Upper lobe of left lung (tissue), 6 donors: ENCODE measurements around the gene CIC. TPM values are rescaled to one million over a fixed set of nuclear protein-coding genes. Genes with fewer than 3 reads are reported as not detected.

Source experiments
- ATAC-seq, 2 donors: fragments of 200-7000 bp; cut with Tn5 transposase; one replicate each; pipeline ENCODE4 v1.9.1; 2022; ENCODE audit warnings: mild to moderate bottlenecking in 2 of 2, moderate library complexity in 2 of 2; ENCODE audit not compliant: low FRiP score in 2 of 2
- DNase-seq, 2 donors: peaks; one replicate each; pipeline ENCODE4 v3.0.0-alpha.2; 2019 to 2020
- H3K27ac ChIP-seq, 4 donors: fragments of 200-600 bp; sonication (generic); one replicate each; pipeline ENCODE4 v1.5.1; 2016 to 2019
- H3K27me3 ChIP-seq, 4 donors: fragments of 200-600 bp; sonication (generic); one replicate each; pipeline ENCODE4 v1.5.1; 2017 to 2019
- H3K36me3 ChIP-seq, 4 donors: fragments of 200-600 bp; sonication (generic); one replicate each; pipeline ENCODE4 v1.5.1; 2016 to 2019
- H3K4me1 ChIP-seq, 4 donors: fragments of 200-600 bp; sonication (generic); one replicate each; pipeline ENCODE4 v1.5.1; 2018 to 2019
- H3K4me3 ChIP-seq, 4 donors: fragments of 200-600 bp; sonication (generic); one replicate each; pipeline ENCODE4 v1.5.1; 2017 to 2019; ENCODE audit warnings: mild to moderate bottlenecking in 2 of 4, moderate library complexity in 1 of 4
- H3K9me3 ChIP-seq, 4 donors: fragments of 200-600 bp; sonication (generic); one replicate each; pipeline ENCODE4 v1.5.1; 2018 to 2019
- EP300 ChIP-seq, 4 donors: sonication (generic); formaldehyde crosslinking; IDR thresholded peaks; one replicate each; pipeline ENCODE4 v1.5.1; 2017; ENCODE audit warnings: antibody characterized with exemption in 4 of 4, control low read depth in 2 of 4
- POLR2A ChIP-seq, 4 donors: fragments of 450-650 bp; IDR thresholded peaks; one replicate each; pipeline ENCODE4 v1.5.1; 2016 to 2017; ENCODE audit warnings: antibody characterized with exemption in 4 of 4, mild to moderate bottlenecking in 2 of 4
- POLR2AphosphoS5 ChIP-seq, 2 donors: sonication (generic); formaldehyde crosslinking; IDR thresholded peaks; one replicate each; pipeline ENCODE4 v1.5.1; 2017; ENCODE audit warnings: antibody characterized with exemption in 2 of 2
- WGBS, 2 donors: methylation state at CpG; one replicate each; pipeline ENCODE4 v1.1.5; 2017 to 2018; 5-methylcytosine and 5-hydroxymethylcytosine counted together
- total RNA-seq, 6 donors: library from RNA; depleted of rRNA in 4 of 6; stranded (reverse); fragments of >200 nt in 4 of 6; gene quantifications; one replicate each; pipeline versions ENCODE4 v1.1.0 to v1.2.1, GENCODE V29; 2016 to 2021
- TF ChIP-seq, protein P1 (sequence below), 6 experiments: fragments of 450-650 bp in 4 of 6; fragments of 200-600 bp in 2 of 6; sonication (generic) in 2 of 6; IDR thresholded peaks; one replicate each; pipeline ENCODE4 v1.5.1; 2016 to 2019; ENCODE audit warnings: antibody characterized with exemption in 6 of 6
- donor health status: DM: no; HTN: no; CAD: no; lungs with moderate emphysema.
- donor health status: DM: no; HTN: yes; CAD: no; lungs with severe emphysema.

Gene CIC
- total RNA-seq, 6 donors from 2014 or later: 52.6 to 170 (median 77.7) TPM

GRCh38 chr19:42242512-42243409 lies 26.3 kb upstream of the CIC start, which contains the start of gene GSK3A:
Gene GSK3A, minus strand, starts transcription at chr19:42242602. Its CDS starts 137 bp downstream, at chr19:42242465.
- peaks cover 0 to 21% (median 2%) of the 10 kb centered on the region in 4 donors for H3K36me3 ChIP-seq
- H3K4me1 ChIP-seq: peaks cover 29 to 62% (median 42%) of the 10 kb centered on the region in 4 donors
- peak in 1 of 4 donors; percentile 56 for TF ChIP-seq EP300 (IDR thresholded peaks at IDR 0.05)
- peak in 3 of 4 donors; percentile 48 to 92 (median 86) for TF ChIP-seq POLR2A (IDR thresholded peaks at IDR 0.05)
- TF ChIP-seq POLR2AphosphoS5 (IDR thresholded peaks at IDR 0.05): peak; percentile 87 to 97
- TF ChIP-seq, protein P1, sequence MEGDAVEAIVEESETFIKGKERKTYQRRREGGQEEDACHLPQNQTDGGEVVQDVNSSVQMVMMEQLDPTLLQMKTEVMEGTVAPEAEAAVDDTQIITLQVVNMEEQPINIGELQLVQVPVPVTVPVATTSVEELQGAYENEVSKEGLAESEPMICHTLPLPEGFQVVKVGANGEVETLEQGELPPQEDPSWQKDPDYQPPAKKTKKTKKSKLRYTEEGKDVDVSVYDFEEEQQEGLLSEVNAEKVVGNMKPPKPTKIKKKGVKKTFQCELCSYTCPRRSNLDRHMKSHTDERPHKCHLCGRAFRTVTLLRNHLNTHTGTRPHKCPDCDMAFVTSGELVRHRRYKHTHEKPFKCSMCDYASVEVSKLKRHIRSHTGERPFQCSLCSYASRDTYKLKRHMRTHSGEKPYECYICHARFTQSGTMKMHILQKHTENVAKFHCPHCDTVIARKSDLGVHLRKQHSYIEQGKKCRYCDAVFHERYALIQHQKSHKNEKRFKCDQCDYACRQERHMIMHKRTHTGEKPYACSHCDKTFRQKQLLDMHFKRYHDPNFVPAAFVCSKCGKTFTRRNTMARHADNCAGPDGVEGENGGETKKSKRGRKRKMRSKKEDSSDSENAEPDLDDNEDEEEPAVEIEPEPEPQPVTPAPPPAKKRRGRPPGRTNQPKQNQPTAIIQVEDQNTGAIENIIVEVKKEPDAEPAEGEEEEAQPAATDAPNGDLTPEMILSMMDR (IDR thresholded peaks at IDR 0.05): peak in 3 of 6 experiments; percentile 13 to 16 (median 13)
- H3K4me3 ChIP-seq: peak within 1 kb of the TSS; percentile 46 to 98 (median 92)
- no peaks in the 10 kb centered on the region for H3K9me3 ChIP-seq
- H3K27me3 ChIP-seq: no peaks in the 10 kb centered on the region
- peak within 1 kb of the TSS; percentile 85 to 96 (median 91) for H3K27ac ChIP-seq
- WGBS, 2 donors: 1% methylated on average over 38 to 64 of the region's 76 CpGs
- DNase-seq (peak; percentile 99), ATAC-seq (peak; percentile 93 to 96)

DNA sequence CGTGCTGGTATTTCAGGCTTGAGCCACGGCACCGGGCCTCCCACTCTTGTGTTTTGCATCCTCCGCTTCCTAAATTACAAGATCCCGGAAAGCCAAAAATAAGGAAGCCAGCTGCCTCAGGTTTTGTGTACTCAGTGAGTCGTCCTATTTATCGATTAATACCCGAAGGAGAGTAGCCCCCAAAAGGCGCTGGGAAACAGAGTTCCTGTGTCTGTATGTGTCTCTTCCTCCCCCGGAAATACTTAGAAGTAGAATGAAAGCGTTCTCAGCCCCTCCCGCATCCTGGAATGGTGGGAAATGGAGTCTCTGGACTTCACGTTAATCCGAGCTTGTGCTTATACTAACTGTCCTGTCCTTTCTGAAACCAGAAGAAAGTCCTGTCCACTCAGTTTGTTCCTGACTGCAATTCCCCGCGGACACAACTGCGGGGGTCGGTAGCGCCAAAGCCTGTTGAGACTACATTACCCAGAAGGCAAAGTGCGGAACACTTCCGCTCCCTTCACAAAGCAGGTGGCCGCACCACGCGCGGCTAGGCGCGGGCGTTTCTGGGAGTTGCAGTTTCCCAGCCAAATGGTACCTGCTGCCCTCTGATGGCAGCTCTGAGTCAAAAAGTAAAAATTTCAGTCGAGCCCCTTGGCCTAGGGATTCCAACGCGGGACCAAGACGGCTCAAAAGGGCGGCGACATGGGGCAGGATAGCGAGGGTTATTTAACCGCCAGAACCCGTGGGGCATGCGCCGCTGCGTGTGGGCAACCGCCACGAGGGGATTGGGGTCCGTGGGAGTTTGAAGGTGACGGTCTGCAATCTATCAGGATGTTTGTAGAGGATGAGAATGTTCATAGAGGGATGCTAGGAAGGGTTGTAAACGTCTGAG lies 24.5 kb upstream of the CIC start:
- Histone ChIP-seq H3K27me3 (no peaks in the 10 kb centered on the region), H3K36me3 (peaks cover 0 to 23% (median 18%) of the 10 kb centered on the region in 4 donors), H3K27ac (peak overlapping the region; percentile 85 to 96 (median 91)), H3K9me3 (no peaks in the 10 kb centered on the region), H3K4me3 (peak overlapping the region; percentile 42 to 98 (median 92)), H3K4me1 (peaks cover 29 to 66% (median 47%) of the 10 kb centered on the region in 4 donors)
- ATAC-seq: peak; percentile 78 to 82
- TF ChIP-seq POLR2A (IDR thresholded peaks at IDR 0.05) (peak in 3 of 4 donors; percentile 36 to 73 (median 47)), POLR2AphosphoS5 (IDR thresholded peaks at IDR 0.05) (peak; percentile 74 to 84), EP300 (IDR thresholded peaks at IDR 0.05) (peak in 1 of 4 donors; percentile 48)
- TF ChIP-seq, protein P1 (IDR thresholded peaks at IDR 0.05): peak; percentile 41 to 79 (median 64)
- DNase-seq: peak; percentile 96 to 97
- WGBS, 2 donors: 2% methylated on average over 37 to 45 of the region's 45 CpGs

- TF ChIP-seq EP300 (IDR thresholded peaks at IDR 0.05) (no peak), POLR2A (IDR thresholded peaks at IDR 0.05) (no peak), POLR2AphosphoS5 (IDR thresholded peaks at IDR 0.05) (no peak)
- TF ChIP-seq, protein P1 (IDR thresholded peaks at IDR 0.05): no peak
- ATAC-seq: no peak
- Histone ChIP-seq H3K9me3 (no peaks in the 10 kb centered on the region), H3K4me1 (peaks cover 32 to 66% (median 54%) of the 10 kb centered on the region in 4 donors), H3K36me3 (peaks cover 0 to 26% (median 19%) of the 10 kb centered on the region in 4 donors), H3K27me3 (no peaks in the 10 kb centered on the region), H3K4me3 (peak overlapping the region in 1 of 4 donors; percentile 98), H3K27ac (peak overlapping the region in 3 of 4 donors; percentile 90 to 96 (median 92))
- DNase-seq: no peak
- WGBS, 2 donors: 74 to 80% methylated on average over 10 of the region's 10 CpGs
Measured at GRCh38 chr19:42245231-42245630, 23.8 kb upstream of the CIC start.

DNA sequence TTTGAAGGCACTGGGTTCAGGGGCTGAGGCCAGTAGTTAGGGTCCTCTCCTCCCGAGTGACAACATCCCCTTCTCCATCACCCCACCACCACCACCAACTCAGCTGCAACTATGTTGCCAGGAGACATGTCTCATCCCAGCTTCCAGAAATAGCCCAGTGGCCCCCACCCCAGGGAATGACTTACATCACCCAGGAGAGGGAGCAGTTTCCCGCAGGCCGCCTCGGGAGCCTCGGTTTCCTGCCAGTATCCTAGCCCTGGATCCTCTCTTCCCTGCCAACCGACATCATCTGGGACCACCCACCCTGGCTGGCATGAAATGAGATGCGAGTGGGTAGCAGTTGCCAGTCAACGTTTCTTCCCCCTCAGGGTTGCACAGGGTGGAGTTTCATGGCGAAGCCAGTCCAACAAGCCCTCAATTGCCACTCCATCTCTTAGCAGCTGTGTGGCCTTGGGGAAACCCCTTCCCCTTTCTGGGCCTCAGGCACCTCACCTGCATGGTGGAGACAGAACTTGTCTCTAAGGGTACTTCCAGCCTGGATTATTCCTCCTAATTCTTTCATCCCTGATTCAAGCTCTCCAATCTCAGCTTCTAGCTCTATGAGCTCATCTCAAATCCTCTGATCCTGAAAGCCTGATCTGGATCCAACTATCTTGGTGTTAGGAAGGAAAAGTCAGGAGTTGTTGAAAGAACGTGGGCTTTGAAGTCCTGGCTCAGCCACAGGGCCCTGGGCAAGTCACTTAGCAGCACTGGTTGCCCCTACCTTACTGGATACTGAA lies 22.7 kb upstream of the CIC start:
- H3K4me3 ChIP-seq: no peak overlapping the region
- no peak for ATAC-seq
- TF ChIP-seq EP300 (IDR thresholded peaks at IDR 0.05) (no peak), POLR2A (IDR thresholded peaks at IDR 0.05) (no peak), POLR2AphosphoS5 (IDR thresholded peaks at IDR 0.05) (peak; percentile 27 to 35)
- TF ChIP-seq, protein P1 (IDR thresholded peaks at IDR 0.05): peak; percentile 28 to 69 (median 62)
- peak in 1 of 2 donors; percentile 74 for DNase-seq
- WGBS, 2 donors: 13 to 19% methylated on average over 4 to 10 of the region's 10 CpGs
- H3K4me1 ChIP-seq: peaks cover 32 to 66% (median 55%) of the 10 kb centered on the region in 4 donors
- H3K27ac ChIP-seq: peak overlapping the region in 3 of 4 donors; percentile 43 to 70 (median 66)
- no peaks in the 10 kb centered on the region for H3K27me3 ChIP-seq
- no peaks in the 10 kb centered on the region for H3K9me3 ChIP-seq
- peaks cover 0 to 27% (median 19%) of the 10 kb centered on the region in 4 donors for H3K36me3 ChIP-seq
